ENCODE results near the gene STAT2. TPM values are rescaled to one million over a fixed set of nuclear protein-coding genes. Genes with fewer than 3 reads are reported as not detected.

The STAT2 gene
- total and polyA plus RNA-seq, 2 of the 13 experiments (the other 11 are each of a cell fraction or from before 2014, with no cell fraction given) = 43.5 to 84.6 TPM

DNA sequence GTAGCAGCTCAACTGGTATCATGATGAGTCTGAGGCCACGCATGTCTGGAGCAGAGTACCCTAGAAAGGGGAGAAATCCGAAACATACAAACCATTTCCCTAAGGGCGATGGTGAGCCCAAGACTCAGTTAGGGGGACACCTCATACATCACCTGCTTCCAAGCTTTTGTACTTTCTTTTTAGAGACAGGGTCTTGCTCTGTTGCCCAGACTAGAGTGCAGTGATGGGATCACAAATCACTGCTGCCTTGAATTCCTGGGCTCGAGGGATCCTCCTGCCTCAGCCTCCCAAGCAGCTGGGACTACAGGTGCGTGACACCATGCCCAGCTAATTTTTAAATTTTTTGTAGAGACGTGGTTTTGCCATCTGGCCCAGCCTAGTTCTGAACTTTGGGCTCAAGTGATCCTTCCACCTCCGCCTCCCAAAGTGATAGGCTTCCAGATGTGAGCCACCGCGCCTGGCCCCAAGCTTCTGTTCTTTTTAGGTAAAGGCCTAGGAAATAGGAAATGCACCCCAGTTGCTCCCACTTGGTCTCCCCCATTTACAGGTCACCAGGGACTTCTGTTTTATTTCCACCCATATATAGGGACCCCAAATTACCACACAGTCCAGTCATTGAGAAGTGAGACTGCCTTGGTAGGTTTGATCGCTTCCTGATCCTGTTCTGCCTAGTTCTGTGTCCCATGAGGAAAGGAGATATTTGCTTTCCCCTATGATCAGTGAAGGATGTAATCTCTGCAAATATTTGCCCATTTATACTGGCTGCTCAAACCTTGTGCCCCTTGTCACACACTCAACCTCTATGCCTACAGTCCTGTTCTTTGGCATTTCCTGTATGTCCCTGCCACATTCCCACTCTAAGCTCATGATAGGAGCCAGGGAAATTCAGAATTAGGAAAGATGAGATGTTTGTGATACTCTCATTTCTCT, 2.5 kb upstream of the STAT2 start, which contains the start of gene APOF (continued):
- TF ChIP-seq ZSCAN29 (CRISPR knock-in tag; conservative IDR thresholded peaks at IDR 0.05) (0 out of 2 replicates have a peak, but pooled peaks have one; percentile 42), ZNF878 (CRISPR knock-in tag; IDR thresholded peaks at IDR 0.05) (no peak), ARNTL (CRISPR knock-in tag; IDR thresholded peaks at IDR 0.05) (no peak), CREM (IDR thresholded peaks at IDR 0.05) (peak; percentile 69; the same call in 1 of the 2 replicates), CREM (CRISPR knock-in tag; IDR thresholded peaks at IDR 0.05) (no peak), ZNF773 (CRISPR knock-in tag; IDR thresholded peaks at IDR 0.05; ENCODE audit: borderline replicate concordance) (no peak), ZNF331 (CRISPR knock-in tag; IDR thresholded peaks at IDR 0.05) (peak; percentile 26; the same call in 1 of the 2 replicates), ZNF746 (CRISPR knock-in tag; IDR thresholded peaks at IDR 0.05) (no peak), ZNF570 (CRISPR knock-in tag; IDR thresholded peaks at IDR 0.05; ENCODE audit: borderline replicate concordance) (no peak), ZNF10 (CRISPR knock-in tag; IDR thresholded peaks at IDR 0.05; ENCODE audit: borderline replicate concordance, low read depth) (no peak), ESRRA (CRISPR knock-in tag; IDR thresholded peaks at IDR 0.05; ENCODE audit: low read depth) (no peak; the same call in 1 of the 2 replicates), TBP (CRISPR knock-in tag; IDR thresholded peaks at IDR 0.05) (no peak)
- TF ChIP-seq, protein P1, sequence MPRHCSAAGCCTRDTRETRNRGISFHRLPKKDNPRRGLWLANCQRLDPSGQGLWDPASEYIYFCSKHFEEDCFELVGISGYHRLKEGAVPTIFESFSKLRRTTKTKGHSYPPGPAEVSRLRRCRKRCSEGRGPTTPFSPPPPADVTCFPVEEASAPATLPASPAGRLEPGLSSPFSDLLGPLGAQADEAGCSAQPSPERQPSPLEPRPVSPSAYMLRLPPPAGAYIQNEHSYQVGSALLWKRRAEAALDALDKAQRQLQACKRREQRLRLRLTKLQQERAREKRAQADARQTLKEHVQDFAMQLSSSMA (CRISPR knock-in tag; IDR thresholded peaks at IDR 0.05) = no peak
- TF ChIP-seq, protein P2, sequence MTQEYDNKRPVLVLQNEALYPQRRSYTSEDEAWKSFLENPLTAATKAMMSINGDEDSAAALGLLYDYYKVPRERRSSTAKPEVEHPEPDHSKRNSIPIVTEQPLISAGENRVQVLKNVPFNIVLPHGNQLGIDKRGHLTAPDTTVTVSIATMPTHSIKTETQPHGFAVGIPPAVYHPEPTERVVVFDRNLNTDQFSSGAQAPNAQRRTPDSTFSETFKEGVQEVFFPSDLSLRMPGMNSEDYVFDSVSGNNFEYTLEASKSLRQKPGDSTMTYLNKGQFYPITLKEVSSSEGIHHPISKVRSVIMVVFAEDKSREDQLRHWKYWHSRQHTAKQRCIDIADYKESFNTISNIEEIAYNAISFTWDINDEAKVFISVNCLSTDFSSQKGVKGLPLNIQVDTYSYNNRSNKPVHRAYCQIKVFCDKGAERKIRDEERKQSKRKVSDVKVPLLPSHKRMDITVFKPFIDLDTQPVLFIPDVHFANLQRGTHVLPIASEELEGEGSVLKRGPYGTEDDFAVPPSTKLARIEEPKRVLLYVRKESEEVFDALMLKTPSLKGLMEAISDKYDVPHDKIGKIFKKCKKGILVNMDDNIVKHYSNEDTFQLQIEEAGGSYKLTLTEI (CRISPR knock-in tag; conservative IDR thresholded peaks at IDR 0.05) = no peak
- TF ChIP-seq, protein P3, sequence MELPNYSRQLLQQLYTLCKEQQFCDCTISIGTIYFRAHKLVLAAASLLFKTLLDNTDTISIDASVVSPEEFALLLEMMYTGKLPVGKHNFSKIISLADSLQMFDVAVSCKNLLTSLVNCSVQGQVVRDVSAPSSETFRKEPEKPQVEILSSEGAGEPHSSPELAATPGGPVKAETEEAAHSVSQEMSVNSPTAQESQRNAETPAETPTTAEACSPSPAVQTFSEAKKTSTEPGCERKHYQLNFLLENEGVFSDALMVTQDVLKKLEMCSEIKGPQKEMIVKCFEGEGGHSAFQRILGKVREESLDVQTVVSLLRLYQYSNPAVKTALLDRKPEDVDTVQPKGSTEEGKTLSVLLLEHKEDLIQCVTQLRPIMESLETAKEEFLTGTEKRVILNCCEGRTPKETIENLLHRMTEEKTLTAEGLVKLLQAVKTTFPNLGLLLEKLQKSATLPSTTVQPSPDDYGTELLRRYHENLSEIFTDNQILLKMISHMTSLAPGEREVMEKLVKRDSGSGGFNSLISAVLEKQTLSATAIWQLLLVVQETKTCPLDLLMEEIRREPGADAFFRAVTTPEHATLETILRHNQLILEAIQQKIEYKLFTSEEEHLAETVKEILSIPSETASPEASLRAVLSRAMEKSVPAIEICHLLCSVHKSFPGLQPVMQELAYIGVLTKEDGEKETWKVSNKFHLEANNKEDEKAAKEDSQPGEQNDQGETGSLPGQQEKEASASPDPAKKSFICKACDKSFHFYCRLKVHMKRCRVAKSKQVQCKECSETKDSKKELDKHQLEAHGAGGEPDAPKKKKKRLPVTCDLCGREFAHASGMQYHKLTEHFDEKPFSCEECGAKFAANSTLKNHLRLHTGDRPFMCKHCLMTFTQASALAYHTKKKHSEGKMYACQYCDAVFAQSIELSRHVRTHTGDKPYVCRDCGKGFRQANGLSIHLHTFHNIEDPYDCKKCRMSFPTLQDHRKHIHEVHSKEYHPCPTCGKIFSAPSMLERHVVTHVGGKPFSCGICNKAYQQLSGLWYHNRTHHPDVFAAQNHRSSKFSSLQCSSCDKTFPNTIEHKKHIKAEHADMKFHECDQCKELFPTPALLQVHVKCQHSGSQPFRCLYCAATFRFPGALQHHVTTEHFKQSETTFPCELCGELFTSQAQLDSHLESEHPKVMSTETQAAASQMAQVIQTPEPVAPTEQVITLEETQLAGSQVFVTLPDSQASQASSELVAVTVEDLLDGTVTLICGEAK (IDR thresholded peaks at IDR 0.05) = no peak
- TF ChIP-seq, protein P3 (CRISPR knock-in tag; IDR thresholded peaks at IDR 0.05) = no peak
